Keratinocyte (primary cell): ENCODE measurements around the gene NSUN3. TPM values are rescaled to one million over a fixed set of nuclear protein-coding genes. Genes with fewer than 3 reads are reported as not detected.
"Not testable (repeated sequence)": the region's sequence is repeated elsewhere in the genome, so short reads cannot be mapped to it uniquely, and the experiment has no call there.

ENCODE experiments used
- DNase-seq: peaks from one replicate; pipeline ENCODE4 v3.0.0-alpha.2; 2011; ENCODE audit warnings: low read depth, missing footprints, low spot score
- FAIRE-seq: peaks from 2 replicates; lab custom pipeline; 2011; peaks lifted over from hg19 to GRCh38; lab: Jason Lieb, UNC
- H2AFZ ChIP-seq: 2 replicates; pipeline ENCODE4 v1.6.0; 2012; ENCODE audit warnings: low read length, control low read depth, inconsistent platforms; ENCODE audit not compliant: control insufficient read depth
- H3K27ac ChIP-seq: 2 replicates; pipeline ENCODE4 v1.5.1; 2011; ENCODE audit warnings: low read length; ENCODE audit not compliant: control insufficient read depth, insufficient read depth
- H3K27me3 ChIP-seq: 3 replicates; pipeline ENCODE4 v1.6.0; 2011; ENCODE audit warnings: low read length; ENCODE audit not compliant: control insufficient read depth, insufficient read depth; ENCODE audit errors: extremely low read depth
- H3K36me3 ChIP-seq, 2 experiments: 2 replicates in 1 of 2; 3 replicates in 1 of 2; pipeline ENCODE4 v1.5.1; 2011; ENCODE audit warnings: low read length in 2 of 2, mild to moderate bottlenecking in 1 of 2; ENCODE audit not compliant: control insufficient read depth in 2 of 2, insufficient read depth in 2 of 2; ENCODE audit errors: extremely low read depth in 1 of 2
- H3K4me1 ChIP-seq: 3 replicates; pipeline ENCODE4 v1.5.1; 2011; ENCODE audit warnings: low read length; ENCODE audit not compliant: control insufficient read depth, insufficient read depth; ENCODE audit errors: extremely low read depth
- H3K4me2 ChIP-seq: 3 replicates; pipeline ENCODE4 v1.6.0; 2011; ENCODE audit warnings: low read depth, low read length; ENCODE audit not compliant: control insufficient read depth, insufficient read depth; ENCODE audit errors: extremely low read depth
- H3K4me3 ChIP-seq, 3 experiments: fragments of 200-600 bp in 1 of 3; sonication (generic) in 1 of 3; 2 replicates in 2 of 3; 3 replicates in 1 of 3; pipeline ENCODE4 v1.5.1; 2011 to 2016; ENCODE audit warnings: low read length in 3 of 3, mild to moderate bottlenecking in 3 of 3, control low read depth in 2 of 3, inconsistent platforms in 1 of 3, low read depth in 1 of 3, mixed read lengths in 1 of 3, mixed run types in 1 of 3, moderate library complexity in 1 of 3; ENCODE audit not compliant: control insufficient read depth in 2 of 3, insufficient read depth in 2 of 3; ENCODE audit errors: extremely low read depth in 1 of 3
- H3K79me2 ChIP-seq: 2 replicates; pipeline ENCODE4 v1.6.0; 2012; ENCODE audit warnings: low read length; ENCODE audit not compliant: control insufficient read depth, insufficient read depth
- H3K9ac ChIP-seq: 3 replicates; pipeline ENCODE4 v1.6.0; 2011; ENCODE audit warnings: low read length; ENCODE audit not compliant: control insufficient read depth, insufficient read depth; ENCODE audit errors: extremely low read depth
- H3K9me1 ChIP-seq: 3 replicates; pipeline ENCODE4 v1.6.0; 2011; ENCODE audit warnings: low read length; ENCODE audit not compliant: control insufficient read depth, insufficient read depth; ENCODE audit errors: extremely low read depth
- H3K9me3 ChIP-seq: 2 replicates; pipeline ENCODE4 v1.5.1; 2012; ENCODE audit warnings: low read depth, low read length; ENCODE audit not compliant: control insufficient read depth
- H4K20me1 ChIP-seq: 3 replicates; pipeline ENCODE4 v1.6.0; 2011; ENCODE audit warnings: low read length; ENCODE audit not compliant: control insufficient read depth, insufficient read depth; ENCODE audit errors: extremely low read depth
- EZH2 ChIP-seq: IDR thresholded peaks from one replicate; pipeline ENCODE4 v1.6.1; 2012; ENCODE audit warnings: inconsistent platforms, mild to moderate bottlenecking, low read length, moderate library complexity
- dilution Hi-C: fragments of 300-500 bp; cut with MboI; formaldehyde crosslinking; loops from one replicate; pipeline ENCODE4 v1.7.0; 2020; ENCODE audit warnings: low sequenced_read_pairs; ENCODE audit not compliant: extremely low pct_ligation_motif_present
- polyA plus RNA-seq, 5 experiments: library from polyadenylated mRNA; depleted of rRNA in 3 of 5; stranded (reverse) in 3 of 5; stranded (forward) in 1 of 5; unstranded in 1 of 5; fragments of >200 nt; gene quantifications; 1 replicate in 1 of 5; 2 replicates in 3 of 5; 3 replicates in 1 of 5; pipeline versions ENCODE4 v1.2.1 to v1.2.3, GENCODE V29; 2011 to 2012; ENCODE audit warnings: missing spikeins in 2 of 5, low read depth in 1 of 5, low replicate concordance in 1 of 5
- TF ChIP-seq, protein P1 (sequence below), 3 experiments: IDR thresholded peaks in 1 of 3; conservative IDR thresholded peaks in 1 of 3; optimal IDR thresholded peaks in 1 of 3; 2 replicates in 2 of 3; 3 replicates in 1 of 3; pipeline versions ENCODE3 to v1.5.1; 2011; ENCODE audit warnings: low read length in 3 of 3, mild to moderate bottlenecking in 3 of 3, moderate library complexity in 2 of 3, control low read depth in 1 of 3, inconsistent platforms in 1 of 3; ENCODE audit not compliant: insufficient read depth in 2 of 3; ENCODE audit errors: extremely low read depth in 1 of 3

Gene NSUN3
- polyA plus RNA-seq, 1 donor (not counting 4 experiments of a cell fraction or from before 2014, with no cell fraction given): 6.4 TPM

DNA sequence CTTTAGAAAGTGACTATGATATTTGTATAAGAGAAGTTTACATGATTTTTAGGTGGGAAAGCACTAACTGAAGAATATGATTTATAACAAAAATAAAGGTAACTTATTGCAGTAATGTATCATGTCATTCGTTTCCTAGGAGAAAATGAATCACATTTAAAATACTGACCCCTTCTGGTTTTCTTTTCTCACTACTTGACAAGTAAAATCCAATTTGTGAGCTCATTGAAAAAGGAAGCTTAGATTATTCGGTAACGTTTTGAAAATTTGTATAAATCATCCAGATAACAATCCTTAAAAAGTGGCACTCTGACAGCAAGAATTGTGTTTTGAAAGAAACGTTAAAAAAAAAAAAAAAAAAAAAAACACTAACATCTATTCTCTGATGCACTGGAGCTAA is 39.0 kb downstream of the NSUN3 start:
- TF ChIP-seq, protein P1, sequence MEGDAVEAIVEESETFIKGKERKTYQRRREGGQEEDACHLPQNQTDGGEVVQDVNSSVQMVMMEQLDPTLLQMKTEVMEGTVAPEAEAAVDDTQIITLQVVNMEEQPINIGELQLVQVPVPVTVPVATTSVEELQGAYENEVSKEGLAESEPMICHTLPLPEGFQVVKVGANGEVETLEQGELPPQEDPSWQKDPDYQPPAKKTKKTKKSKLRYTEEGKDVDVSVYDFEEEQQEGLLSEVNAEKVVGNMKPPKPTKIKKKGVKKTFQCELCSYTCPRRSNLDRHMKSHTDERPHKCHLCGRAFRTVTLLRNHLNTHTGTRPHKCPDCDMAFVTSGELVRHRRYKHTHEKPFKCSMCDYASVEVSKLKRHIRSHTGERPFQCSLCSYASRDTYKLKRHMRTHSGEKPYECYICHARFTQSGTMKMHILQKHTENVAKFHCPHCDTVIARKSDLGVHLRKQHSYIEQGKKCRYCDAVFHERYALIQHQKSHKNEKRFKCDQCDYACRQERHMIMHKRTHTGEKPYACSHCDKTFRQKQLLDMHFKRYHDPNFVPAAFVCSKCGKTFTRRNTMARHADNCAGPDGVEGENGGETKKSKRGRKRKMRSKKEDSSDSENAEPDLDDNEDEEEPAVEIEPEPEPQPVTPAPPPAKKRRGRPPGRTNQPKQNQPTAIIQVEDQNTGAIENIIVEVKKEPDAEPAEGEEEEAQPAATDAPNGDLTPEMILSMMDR (optimal IDR thresholded peaks at IDR 0.05 in 1 of 3, IDR thresholded peaks at IDR 0.05 in 1 of 3, conservative IDR thresholded peaks at IDR 0.05 in 1 of 3; ENCODE audit: extremely low read depth in 1 of 3, insufficient read depth in 2 of 3, low read length in 3 of 3): no peak
- no peak for TF ChIP-seq EZH2
- no peak for DNase-seq

DNA sequence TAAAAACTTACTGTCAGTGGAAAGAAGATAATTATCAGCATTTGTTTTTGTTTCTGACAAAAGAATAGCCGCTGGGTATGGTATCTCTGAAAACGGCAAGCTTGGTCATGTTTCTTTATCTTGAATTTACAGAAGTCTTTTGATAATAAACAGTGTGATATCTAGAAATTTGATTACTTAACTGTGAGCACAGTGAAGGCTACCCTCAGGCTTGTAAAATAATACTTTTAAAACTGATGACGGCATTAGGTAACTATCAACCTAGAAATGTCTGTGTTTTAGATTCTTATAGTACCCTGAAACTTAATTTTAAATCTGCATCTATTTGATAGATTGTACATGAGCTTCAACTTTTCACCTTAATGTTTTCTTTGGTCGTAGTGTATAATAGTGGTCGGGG is 43.4 kb downstream of the NSUN3 start:
- H3K4me1 ChIP-seq: peaks cover 2% of the 10 kb centered on the region

More for the DNA sequence above, 39.0 kb downstream of the NSUN3 start:
- H3K4me3 ChIP-seq: no peak overlapping the region
- H3K9me3 ChIP-seq: no peaks in the 10 kb centered on the region
- no peaks in the 10 kb centered on the region for H4K20me1 ChIP-seq
- no peaks in the 10 kb centered on the region for H3K27me3 ChIP-seq
- no peak overlapping the region for H3K27ac ChIP-seq
- H2AFZ ChIP-seq: no peak overlapping the region
- peaks cover 0 to 4% of the 10 kb centered on the region in 2 experiments for H3K36me3 ChIP-seq
- H3K79me2 ChIP-seq: no peaks in the 10 kb centered on the region
- no peak overlapping the region for H3K4me2 ChIP-seq
- no peak overlapping the region for H3K9ac ChIP-seq
- FAIRE-seq: no peak
- dilution Hi-C loops: no loop called here
- H3K4me1 ChIP-seq: peaks cover 2% of the 10 kb centered on the region
- no peaks in the 10 kb centered on the region for H3K9me1 ChIP-seq

DNA sequence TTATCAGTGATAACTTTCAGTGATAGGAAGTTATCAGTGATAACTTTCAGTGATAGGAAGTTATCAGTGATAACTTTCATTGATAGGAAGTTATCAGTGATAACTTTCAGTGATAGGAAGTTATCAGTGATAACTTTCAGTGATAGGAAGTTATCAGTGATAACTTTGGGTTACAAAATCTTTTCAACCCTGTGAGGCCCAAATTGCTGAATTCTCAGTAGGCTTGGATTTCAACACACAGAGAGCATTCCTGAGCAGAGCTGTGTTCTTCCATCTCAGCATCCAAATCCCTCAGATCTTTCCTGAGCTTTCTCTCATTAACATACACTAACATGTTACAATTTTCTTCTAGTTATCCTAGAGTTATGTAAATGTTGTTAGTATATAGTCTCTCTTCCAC is 47.4 kb downstream of the NSUN3 start:
- H3K4me1 ChIP-seq, H2AFZ ChIP-seq, H3K27ac ChIP-seq, H4K20me1 ChIP-seq, dilution Hi-C loops, FAIRE-seq, DNase-seq, H3K9ac ChIP-seq, H3K36me3 ChIP-seq, H3K9me1 ChIP-seq, H3K9me3 ChIP-seq, H3K79me2 ChIP-seq, H3K27me3 ChIP-seq, H3K4me2 ChIP-seq, H3K4me3 ChIP-seq: not testable (repeated sequence)

More for the DNA sequence above, 43.4 kb downstream of the NSUN3 start:
- Histone ChIP-seq H3K79me2 (no peaks in the 10 kb centered on the region), H3K9me1 (no peaks in the 10 kb centered on the region), H3K4me2 (no peak overlapping the region), H3K9ac (no peak overlapping the region), H3K36me3 (no peaks in the 10 kb centered on the region), H3K27me3 (no peaks in the 10 kb centered on the region), H3K9me3 (no peaks in the 10 kb centered on the region), H3K4me3 (no peak overlapping the region), H3K27ac (no peak overlapping the region), H2AFZ (no peak overlapping the region), H4K20me1 (no peaks in the 10 kb centered on the region)
- FAIRE-seq: no peak
- TF ChIP-seq, protein P1 (optimal IDR thresholded peaks at IDR 0.05 in 1 of 3, IDR thresholded peaks at IDR 0.05 in 1 of 3, conservative IDR thresholded peaks at IDR 0.05 in 1 of 3; ENCODE audit: extremely low read depth in 1 of 3, insufficient read depth in 2 of 3, low read length in 3 of 3): no peak
- TF ChIP-seq EZH2: no peak
- dilution Hi-C loops: no loop called here
- no peak for DNase-seq
